Liver (tissue), 9 donors: ENCODE data around the gene USP24. TPM values are rescaled to one million over a fixed set of nuclear protein-coding genes. Genes with fewer than 3 reads are reported as not detected.

Experiments used
- DNase-seq: peaks from one replicate; pipeline ENCODE4 v3.0.0-alpha.2; 2017; ENCODE audit warnings: low spot score
- H3K27ac ChIP-seq, 2 donors: one replicate each; pipeline ENCODE4 v1.7.0; 2013; ENCODE audit warnings: inconsistent platforms in 2 of 2, low read length in 2 of 2, control low read depth in 1 of 2, low read depth in 1 of 2, mild to moderate bottlenecking in 1 of 2
- H3K27me3 ChIP-seq, 4 donors: one replicate each; pipeline versions ENCODE4 v1.6.1 to v1.7.0; 2013; ENCODE audit warnings: low read length in 3 of 4, inconsistent platforms in 1 of 4, mild to moderate bottlenecking in 1 of 4, moderate library complexity in 1 of 4; ENCODE audit not compliant: control insufficient read depth in 4 of 4, insufficient read depth in 4 of 4
- H3K36me3 ChIP-seq, 4 donors: one replicate each; pipeline versions ENCODE4 v1.6.1 to v1.7.0; 2013; ENCODE audit warnings: low read length in 3 of 4, mild to moderate bottlenecking in 3 of 4, low read depth in 1 of 4, moderate library complexity in 1 of 4; ENCODE audit not compliant: control insufficient read depth in 4 of 4, insufficient read depth in 3 of 4
- H3K4me1 ChIP-seq, 4 donors: one replicate each; pipeline versions ENCODE4 v1.6.1 to v1.7.0; 2013; ENCODE audit warnings: low read length in 3 of 4, mild to moderate bottlenecking in 3 of 4, moderate library complexity in 1 of 4; ENCODE audit not compliant: control insufficient read depth in 4 of 4, insufficient read depth in 4 of 4
- H3K4me3 ChIP-seq, 3 donors: one replicate each; pipeline versions ENCODE4 v1.6.1 to v1.7.0; 2013; ENCODE audit warnings: low read length in 3 of 3, control low read depth in 1 of 3, low read depth in 1 of 3, mild to moderate bottlenecking in 1 of 3
- H3K9ac ChIP-seq, 2 donors: one replicate each; pipeline ENCODE4 v1.7.0; 2013; ENCODE audit warnings: low read length in 2 of 2, mild to moderate bottlenecking in 2 of 2, moderate library complexity in 2 of 2, control low read depth in 1 of 2, low read depth in 1 of 2
- H3K9me3 ChIP-seq, 4 donors: one replicate each; pipeline versions ENCODE4 v1.6.1 to v1.7.0; 2013; ENCODE audit warnings: low read length in 3 of 4; ENCODE audit not compliant: control insufficient read depth in 4 of 4
- ATF3 ChIP-seq: IDR thresholded peaks from 2 replicates; pipeline ENCODE4 v1.6.1; 2016; ENCODE audit warnings: antibody characterized with exemption
- CTCF ChIP-seq: fragments of 150-350 bp; IDR thresholded peaks from 2 replicates; pipeline ENCODE4 v1.5.1; 2017; ENCODE audit warnings: improper control_type of control experiment, low read depth, low read length; ENCODE audit not compliant: missing input control
- EGR1 ChIP-seq, 2 donors: IDR thresholded peaks; 2 replicates each; pipeline ENCODE4 v1.6.1; 2016 to 2018; ENCODE audit warnings: antibody characterized with exemption in 2 of 2, low read depth in 2 of 2
- FOXA1 ChIP-seq: IDR thresholded peaks from 2 replicates; pipeline ENCODE4 v1.6.1; 2016; ENCODE audit warnings: antibody characterized with exemption
- FOXA2 ChIP-seq: IDR thresholded peaks from 2 replicates; pipeline ENCODE4 v1.6.1; 2016; ENCODE audit warnings: antibody characterized with exemption
- HNF4A ChIP-seq, 2 donors: conservative IDR thresholded peaks; 2 replicates each; pipeline ENCODE4 v1.6.1; 2016; ENCODE audit warnings: antibody characterized with exemption in 2 of 2, mild to moderate bottlenecking in 2 of 2
- HNF4G ChIP-seq: IDR thresholded peaks from 2 replicates; pipeline ENCODE4 v1.6.1; 2016; ENCODE audit warnings: antibody characterized with exemption
- JUND ChIP-seq, 2 donors: IDR thresholded peaks; 2 replicates each; pipeline ENCODE4 v1.6.1; 2016; ENCODE audit warnings: antibody characterized with exemption in 2 of 2
- MAX ChIP-seq: IDR thresholded peaks from 2 replicates; pipeline ENCODE4 v1.6.1; 2016; ENCODE audit warnings: antibody characterized with exemption
- NR2F2 ChIP-seq: IDR thresholded peaks from 2 replicates; pipeline ENCODE4 v1.6.1; 2016; ENCODE audit warnings: antibody characterized with exemption
- RAD21 ChIP-seq, 2 donors: IDR thresholded peaks; 2 replicates each; pipeline ENCODE4 v1.6.1; 2016; ENCODE audit warnings: antibody characterized with exemption in 2 of 2, mild to moderate bottlenecking in 2 of 2
- REST ChIP-seq: IDR thresholded peaks from 2 replicates; pipeline ENCODE4 v1.6.1; 2016; ENCODE audit warnings: antibody characterized with exemption, mild to moderate bottlenecking
- RXRA ChIP-seq, 2 donors: IDR thresholded peaks; 2 replicates each; pipeline ENCODE4 v1.6.1; 2017 to 2018; ENCODE audit warnings: antibody characterized with exemption in 2 of 2, mild to moderate bottlenecking in 1 of 2
- SP1 ChIP-seq: IDR thresholded peaks from 2 replicates; pipeline ENCODE4 v1.6.1; 2018; ENCODE audit warnings: antibody characterized with exemption, mild to moderate bottlenecking
- TAF1 ChIP-seq: conservative IDR thresholded peaks from 2 replicates; pipeline ENCODE4 v1.6.1; 2016; ENCODE audit warnings: antibody characterized with exemption, mild to moderate bottlenecking
- YY1 ChIP-seq: IDR thresholded peaks from 2 replicates; pipeline ENCODE4 v1.6.1; 2016; ENCODE audit warnings: antibody characterized with exemption, mild to moderate bottlenecking
- ZBTB33 ChIP-seq: IDR thresholded peaks from 2 replicates; pipeline ENCODE4 v1.6.1; 2016; ENCODE audit warnings: antibody characterized with exemption
- WGBS: extraction: QIAGEN DNeasy Blood & Tissue Kit; methylation state at CpG from one replicate; pipeline ENCODE4 v1.1.7; 2013; 5-methylcytosine and 5-hydroxymethylcytosine counted together
- polyA plus RNA-seq, 2 donors: library from polyadenylated mRNA; stranded (reverse) in 1 of 2; unstranded in 1 of 2; fragments of 200-250 nt in 1 of 2; fragments of >200 nt in 1 of 2; fragmentation: Nextera tagmentation in 1 of 2; extraction: Ambion mirVana in 1 of 2; gene quantifications; one replicate each; pipeline versions ENCODE4 v1.2.1 to v1.2.3, GENCODE V29; 2013 to 2015
- total RNA-seq, 2 donors: library from RNA; depleted of rRNA; stranded (reverse); fragments of >200 nt; gene quantifications; one replicate each; pipeline ENCODE4 v1.2.3, GENCODE V29; 2014
- donor health status: healthy.
- donor health status: healthy.
- donor health status: healthy.
- donor health status: healthy.
- donor health status: healthy.

USP24 gene
- total and polyA plus RNA-seq, 4 donors: 7.0 to 75.8 (median 20.3) TPM

GRCh38 chr1:55214212-55214933 is 791 bp downstream of the USP24 start:
- H3K4me1 ChIP-seq: peaks cover 11 to 42% (median 33%) of the 10 kb centered on the region in 4 donors
- WGBS: 2% methylated on average over 46 of the region's 46 CpGs

More at GRCh38 chr1:55214212-55214933, 791 bp downstream of the USP24 start:
- Histone ChIP-seq H3K4me3 (peak overlapping the region; percentile 85 to 96 (median 91)), H3K27ac (peak overlapping the region; percentile 84 to 92), H3K9me3 (no peaks in the 10 kb centered on the region), H3K9ac (peak overlapping the region in 1 of 2 donors; percentile 65), H3K27me3 (no peaks in the 10 kb centered on the region), H3K36me3 (no peaks in the 10 kb centered on the region)
- TF ChIP-seq MAX (no peak), HNF4A (conservative IDR thresholded peaks at IDR 0.05) (no peak), CTCF (no peak), FOXA1 (no peak), ZBTB33 (no peak), JUND (IDR thresholded peaks at IDR 0.05) (no peak), TAF1 (no peak), RXRA (IDR thresholded peaks at IDR 0.05) (no peak), REST (no peak), NR2F2 (no peak), HNF4G (no peak), ATF3 (no peak), FOXA2 (no peak), EGR1 (IDR thresholded peaks at IDR 0.05; ENCODE audit: low read depth in 2 of 2) (no peak), SP1 (no peak), RAD21 (IDR thresholded peaks at IDR 0.05) (no peak), YY1 (no peak)
- peak; percentile 72 for DNase-seq
